ENCODE measurements around the gene LTBP2.

Gene LTBP2

GRCh38 chr14:74637178-74637550 is 25.1 kb upstream of the LTBP2 start:
- no peak for DNase-seq

- DNase-seq = no peak
Observed at GRCh38 chr14:74636424-74637177, 24.6 kb upstream of the LTBP2 start.

DNA sequence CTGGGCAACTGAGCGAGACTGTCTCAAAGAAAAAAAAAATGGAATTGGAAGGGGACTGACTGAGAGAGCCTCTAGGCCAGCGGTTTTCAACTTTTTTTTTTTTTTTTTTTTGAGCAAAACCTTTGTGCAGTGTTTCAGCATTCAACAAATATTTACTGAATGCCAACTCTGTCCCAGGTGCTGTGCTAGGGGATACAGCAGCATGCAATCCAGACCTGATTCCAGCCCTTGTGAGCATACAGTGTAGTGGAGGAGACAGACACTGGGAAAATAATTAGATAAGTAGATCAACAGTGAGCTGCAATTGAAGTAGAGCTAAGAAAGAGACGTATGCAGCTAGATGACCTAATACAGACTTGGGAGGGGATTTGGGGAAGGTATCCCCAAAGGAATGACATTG is 23.8 kb upstream of the LTBP2 start:
- no peak for DNase-seq

GRCh38 chr14:74634964-74635363 is 22.9 kb upstream of the LTBP2 start:
- DNase-seq = no peak

- no peak for DNase-seq
Observed at GRCh38 chr14:74634481-74634880, 22.4 kb upstream of the LTBP2 start.

GRCh38 chr14:74630881-74631690 is 19.0 kb upstream of the LTBP2 start:
- DNase-seq = no peak

GRCh38 chr14:74628418-74628817 is 16.4 kb upstream of the LTBP2 start:
- DNase-seq = no peak

- peak; percentile 71 for DNase-seq
Observed at GRCh38 chr14:74627076-74627475, 15.0 kb upstream of the LTBP2 start.

DNA sequence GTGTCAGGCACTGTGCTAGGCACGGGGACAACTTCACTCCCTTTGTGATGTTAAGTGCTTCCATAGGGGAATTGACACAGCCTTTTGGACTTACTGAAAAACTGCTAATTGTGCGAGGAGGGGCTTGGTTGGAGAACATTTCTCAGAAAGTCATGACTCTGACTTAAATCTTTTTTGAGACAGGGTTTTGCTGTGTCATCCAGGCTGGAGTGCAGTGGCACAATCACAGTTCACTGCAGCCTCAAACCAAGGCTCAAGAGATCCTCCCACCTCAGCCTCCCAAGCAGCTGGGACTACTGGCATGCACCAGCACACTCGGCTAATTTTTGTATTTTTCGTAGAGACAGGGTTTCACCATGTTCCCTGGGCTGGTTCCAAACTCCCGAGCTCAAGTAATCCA is 10.2 kb upstream of the LTBP2 start:
- no peak for DNase-seq

- DNase-seq = no peak
Observed at GRCh38 chr14:74621556-74621955, 9.5 kb upstream of the LTBP2 start.

DNA sequence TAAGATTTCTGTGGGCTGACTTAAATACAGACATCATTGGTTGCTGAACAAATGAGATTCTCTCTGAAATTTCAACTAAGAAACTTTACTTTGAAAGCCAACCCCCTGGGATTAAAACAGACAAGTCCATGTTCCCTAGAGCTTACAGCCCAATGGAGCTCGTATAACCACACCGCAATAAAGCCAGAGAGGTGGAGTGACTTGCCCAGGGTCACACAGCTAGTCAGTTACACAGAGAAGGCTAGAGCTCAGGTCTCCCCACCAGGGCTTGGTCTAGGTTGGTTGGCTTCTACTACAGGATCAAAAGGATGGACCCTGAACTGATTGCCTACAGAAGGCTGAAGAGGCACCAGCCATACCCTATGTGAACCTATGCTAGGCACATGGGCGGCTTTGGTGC is 8.9 kb upstream of the LTBP2 start:
- no peak for DNase-seq

GRCh38 chr14:74620497-74620921 is 8.5 kb upstream of the LTBP2 start:
- peak; percentile 84 for DNase-seq

DNA sequence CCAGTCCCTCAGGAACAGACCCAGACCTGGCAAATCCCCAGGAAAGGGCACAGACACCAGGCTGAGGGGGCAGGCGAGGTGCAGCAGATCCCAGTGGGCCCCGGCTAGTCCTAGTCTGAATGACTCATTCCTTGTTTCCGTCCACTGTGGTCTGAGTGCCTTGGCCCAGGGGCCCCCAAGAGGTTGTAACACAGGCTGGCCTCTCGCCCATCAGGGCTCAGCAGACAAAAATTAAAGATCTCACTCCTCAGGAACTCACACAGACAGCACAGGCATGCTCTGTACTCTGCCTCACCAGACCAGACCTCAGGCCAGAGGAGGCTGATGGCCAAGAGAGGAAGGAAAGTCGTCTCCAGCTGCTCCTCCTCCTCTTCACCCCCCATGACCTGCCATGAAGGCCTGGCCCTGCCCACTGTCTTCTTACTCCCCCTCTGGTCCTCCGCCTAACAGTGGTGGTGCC is 7.7 kb upstream of the LTBP2 start:
- peak; percentile 41 for DNase-seq

DNA sequence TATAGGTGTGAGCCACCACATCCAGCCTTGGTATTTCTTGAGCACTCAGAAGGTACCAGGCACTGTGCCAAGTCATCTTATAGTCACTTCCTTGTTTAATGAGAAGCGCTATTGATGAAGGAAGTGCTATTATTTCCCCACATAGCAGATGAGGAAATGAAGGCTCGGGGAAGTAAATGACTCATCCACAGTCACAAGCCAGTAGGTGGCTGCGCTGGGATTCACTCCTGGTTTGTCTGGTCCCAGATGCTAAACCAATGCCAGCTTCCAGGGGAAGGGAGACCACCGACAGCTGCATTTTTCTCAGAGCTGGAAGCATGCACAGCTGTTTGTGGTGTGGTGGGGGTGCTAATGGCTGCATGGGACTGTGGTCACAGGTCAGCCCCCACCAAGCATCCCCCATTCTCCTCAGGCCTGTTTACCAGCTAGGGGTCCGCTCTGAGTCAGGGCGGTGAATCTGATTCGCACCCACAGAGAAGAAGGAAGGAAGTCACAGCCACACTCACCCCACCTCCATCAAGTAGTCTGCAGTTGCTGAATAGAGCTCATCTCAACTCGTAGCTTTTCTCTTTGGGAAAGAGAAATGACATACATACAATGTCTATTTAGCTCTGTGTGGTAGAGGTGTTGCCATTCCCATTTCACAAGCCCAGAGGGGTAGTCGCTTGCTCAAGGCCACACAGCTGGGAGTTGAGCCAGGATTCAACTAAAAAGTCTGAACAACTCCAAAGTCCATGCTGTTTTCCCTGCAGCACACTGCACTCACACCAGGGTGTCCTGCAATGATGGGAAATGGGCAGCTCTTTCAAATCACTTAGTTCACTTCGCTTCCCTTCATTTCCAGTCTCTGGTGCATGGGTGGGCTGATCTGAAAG is 6.3 kb upstream of the LTBP2 start:
- DNase-seq = peak; percentile 85

GRCh38 chr14:74616996-74617700 is 5.1 kb upstream of the LTBP2 start:
- no peak for DNase-seq

GRCh38 chr14:74616507-74616906 is 4.5 kb upstream of the LTBP2 start:
- peak; percentile 47 for DNase-seq

- no peak for DNase-seq
Observed at GRCh38 chr14:74615735-74616134, 3.7 kb upstream of the LTBP2 start.

DNA sequence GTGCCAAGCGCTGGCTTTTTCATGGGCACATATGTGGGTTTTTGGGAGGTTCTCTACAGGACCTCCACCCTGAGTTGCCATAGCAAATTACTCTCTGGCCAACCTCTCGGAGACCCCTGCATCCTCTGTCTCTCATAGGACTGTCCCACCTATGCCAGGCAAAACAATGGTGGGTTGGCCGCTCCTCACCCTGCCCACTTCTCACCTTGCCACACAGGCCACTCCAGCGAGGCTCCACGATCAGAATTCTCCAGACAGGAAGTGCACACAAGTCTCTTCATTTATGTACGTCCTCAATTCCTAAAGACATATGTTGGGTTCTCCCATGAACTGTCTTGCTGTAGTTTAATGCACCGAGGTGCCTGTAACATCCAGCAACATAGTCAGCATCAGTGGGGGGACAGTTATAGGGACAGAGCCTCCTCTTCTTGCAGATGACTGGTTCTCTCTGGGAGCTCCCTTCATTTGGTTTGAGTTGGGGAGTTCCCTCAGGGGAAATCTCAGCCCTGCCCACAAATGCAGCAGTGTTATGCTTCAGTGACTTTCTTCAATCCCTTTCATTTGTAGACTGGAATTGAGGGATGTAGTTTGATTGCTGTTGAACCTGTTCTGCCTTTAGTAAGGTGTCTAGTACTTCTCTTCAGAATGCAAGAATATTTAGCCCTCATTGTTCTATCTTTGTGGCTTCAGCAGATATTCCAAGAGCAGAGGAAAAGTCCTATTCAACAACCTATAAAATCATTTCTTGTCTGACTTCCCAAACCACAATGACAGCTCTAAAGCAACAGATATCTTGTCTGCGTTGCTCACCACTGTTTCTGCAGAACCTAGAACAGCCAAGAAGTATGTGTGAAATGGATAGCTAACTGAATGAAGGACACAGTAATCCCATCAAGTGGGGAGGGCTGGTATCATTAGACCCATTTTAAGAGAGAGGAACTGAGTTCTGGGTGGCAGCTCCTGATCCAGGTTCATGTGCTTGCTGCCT is 2.8 kb upstream of the LTBP2 start:
- no peak for DNase-seq

DNA sequence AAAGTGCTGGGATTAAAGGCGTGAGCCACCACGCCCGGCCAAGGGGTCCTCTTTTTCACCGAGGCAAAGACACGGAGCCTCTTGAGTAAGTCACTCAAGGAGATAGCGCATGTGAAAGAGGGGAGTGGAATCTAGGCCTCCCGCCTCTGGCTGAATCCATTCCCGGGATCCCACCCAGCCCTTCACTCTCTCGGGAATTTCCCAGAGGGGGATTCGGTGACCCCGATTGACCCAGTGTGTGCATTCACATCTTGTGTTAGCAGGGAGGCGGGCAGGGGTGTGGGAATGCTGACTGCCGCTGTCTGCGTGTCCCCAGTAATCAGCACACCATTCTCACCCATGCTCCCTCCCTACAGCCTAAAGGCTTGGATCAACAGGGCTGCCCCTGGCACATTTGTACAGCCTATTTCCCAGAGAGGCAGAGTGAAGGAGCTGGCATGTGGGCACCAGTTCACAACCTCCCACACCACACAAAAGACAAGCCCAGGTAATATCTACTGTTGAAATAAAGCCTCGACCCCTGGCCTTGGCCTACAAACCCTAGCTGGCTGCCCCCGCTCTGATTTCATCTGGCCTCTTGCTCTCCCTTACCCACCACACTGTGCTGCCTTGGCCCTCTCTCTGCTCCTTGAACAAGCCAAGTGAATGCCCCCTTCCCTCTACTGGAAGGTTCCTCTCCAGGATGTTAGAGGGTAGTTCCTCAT is 1.3 kb upstream of the LTBP2 start:
- no peak for DNase-seq

- peak; percentile 90 for DNase-seq
Observed at GRCh38 chr14:74612350-74613021, 449 bp upstream of the LTBP2 start.
